ENCODE measurements around the gene RIOK3.

GRCh38 chr18:23528580-23529472, 75.7 kb downstream of the RIOK3 start:
- TF ChIP-seq CTCF (IDR thresholded peaks at IDR 0.05) (no peak), POLR2A (IDR thresholded peaks at IDR 0.05) (no peak)

Data from adrenal gland (tissue), 5 donors.